HG02970 (cell line): ENCODE measurements around the gene ZNF454.

ENCODE experiments used
- ATAC-seq: cut with Tn5 transposase; IDR thresholded peaks from one replicate; pipeline ENCODE4 v1.9.1; 2021; ENCODE audit warnings: mild to moderate bottlenecking, moderate library complexity, moderate number of reproducible peaks; ENCODE audit not compliant: unreplicated experiment, low FRiP score

Gene ZNF454

DNA sequence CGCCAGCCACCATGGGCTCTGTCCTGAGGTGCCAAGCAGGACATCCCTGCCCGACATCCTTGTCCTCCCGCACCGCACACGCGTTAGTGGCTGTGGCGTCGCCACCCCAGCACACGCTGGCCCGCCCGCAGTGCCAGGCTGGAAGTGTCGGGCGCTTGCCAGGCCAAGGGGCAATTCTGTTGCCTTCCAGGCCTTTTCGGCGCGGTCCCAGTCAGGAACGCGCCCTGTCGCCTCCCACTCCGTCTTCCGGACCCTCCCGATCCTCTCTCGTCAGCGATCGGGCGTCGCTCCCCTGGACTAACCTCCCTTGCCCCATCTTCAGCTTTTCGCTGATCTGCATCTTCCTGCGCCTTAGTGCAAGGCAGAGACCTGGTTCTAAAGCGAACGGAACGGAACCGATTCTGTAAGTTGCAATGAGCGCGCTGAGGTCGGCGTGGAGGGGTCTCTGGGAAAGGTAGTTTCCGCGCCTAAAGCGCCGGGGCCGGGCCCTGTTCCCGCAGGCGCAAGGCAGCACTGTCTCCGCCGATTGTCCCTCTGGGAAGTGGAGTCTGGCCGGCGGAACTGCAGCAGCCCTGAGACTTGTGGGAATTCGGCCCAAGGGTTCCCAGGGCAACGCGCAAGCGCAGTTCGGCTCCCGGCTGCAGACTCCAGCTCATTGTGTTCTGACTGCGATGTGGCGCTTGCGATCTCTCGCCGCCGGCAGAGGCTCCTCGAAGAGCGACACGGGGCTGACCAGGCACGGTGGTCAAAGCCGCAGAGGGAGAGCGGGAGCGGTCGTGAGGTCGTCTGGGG, at the start of gene ZNF454:
Gene ZNF454 (plus strand): TSS at position 630 of the 792 bp plus-strand sequence. CDS start 1,594 bp downstream, outside the sequence.
- ATAC-seq, result no peak

GRCh38 chr5:178895615-178896571, 45.1 kb upstream of the ZNF454 start, which contains the start of gene ZFP2:
ZFP2 (plus strand) TSS chr5:178895913; CDS start chr5:178931314, 35,401 bp downstream.
- ATAC-seq, result no peak

DNA sequence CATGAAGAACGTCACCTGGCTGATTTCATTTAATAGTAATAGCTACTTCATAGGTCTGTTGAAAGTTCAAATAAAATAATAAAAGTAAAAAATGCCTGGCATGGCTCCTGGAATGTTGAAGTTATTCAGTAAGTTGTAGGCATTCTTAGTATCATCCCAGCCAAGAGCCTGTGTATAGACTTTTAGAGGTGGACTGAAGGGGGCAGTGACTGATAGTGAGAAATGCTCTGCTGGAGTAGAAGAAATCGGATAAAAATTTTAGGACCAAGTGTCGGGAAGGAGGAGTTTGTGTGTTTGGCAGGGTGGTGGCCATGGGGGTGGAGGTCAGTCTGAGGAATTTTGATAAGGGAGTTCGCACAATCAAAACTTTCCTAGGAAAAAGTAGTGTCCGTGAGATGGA, 41.7 kb upstream of the ZNF454 start:
- no peak for ATAC-seq

DNA sequence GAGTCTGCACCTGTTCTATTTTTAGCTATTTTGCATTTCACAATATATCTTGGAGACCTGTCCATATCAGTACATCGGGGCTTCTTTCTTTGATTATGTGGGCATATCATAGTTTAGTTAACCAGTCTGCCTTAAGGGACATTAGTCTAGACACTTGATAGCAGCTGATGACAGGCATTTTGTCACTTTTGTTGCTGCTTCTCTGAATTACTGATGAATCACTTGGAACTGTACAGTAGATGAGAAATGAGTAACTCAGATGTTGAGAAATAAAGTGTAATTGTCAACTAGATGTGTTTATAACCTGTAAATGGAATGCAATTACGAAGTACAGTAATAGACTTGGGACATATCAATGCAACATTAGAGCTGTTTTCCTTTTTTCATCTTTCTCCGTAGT, 38.1 kb upstream of the ZNF454 start:
- ATAC-seq, result no peak

GRCh38 chr5:178931846-178932760, 8.9 kb upstream of the ZNF454 start:
- ATAC-seq, result no peak

DNA sequence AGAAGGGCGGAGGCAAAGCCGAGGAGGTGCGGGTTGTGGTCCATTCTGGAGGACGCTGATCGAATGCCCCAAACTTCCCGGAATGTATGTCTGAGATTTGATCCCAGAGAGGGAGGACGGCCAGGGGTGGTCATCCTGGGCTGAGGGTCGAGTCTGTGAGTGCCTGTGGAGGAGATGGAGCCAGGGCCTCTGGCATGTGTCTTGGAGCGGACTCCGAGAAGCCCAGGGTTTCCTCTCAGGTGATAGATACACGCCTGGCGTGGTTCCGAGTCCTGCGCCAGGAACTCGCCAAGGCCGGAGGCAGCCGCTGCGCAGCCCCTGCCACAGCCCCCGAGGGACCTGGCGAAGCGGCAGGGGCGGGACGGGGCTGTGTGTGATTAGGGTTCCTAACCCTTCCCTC, 363 bp downstream of the ZNF454 start:
- ATAC-seq, result no peak

DNA sequence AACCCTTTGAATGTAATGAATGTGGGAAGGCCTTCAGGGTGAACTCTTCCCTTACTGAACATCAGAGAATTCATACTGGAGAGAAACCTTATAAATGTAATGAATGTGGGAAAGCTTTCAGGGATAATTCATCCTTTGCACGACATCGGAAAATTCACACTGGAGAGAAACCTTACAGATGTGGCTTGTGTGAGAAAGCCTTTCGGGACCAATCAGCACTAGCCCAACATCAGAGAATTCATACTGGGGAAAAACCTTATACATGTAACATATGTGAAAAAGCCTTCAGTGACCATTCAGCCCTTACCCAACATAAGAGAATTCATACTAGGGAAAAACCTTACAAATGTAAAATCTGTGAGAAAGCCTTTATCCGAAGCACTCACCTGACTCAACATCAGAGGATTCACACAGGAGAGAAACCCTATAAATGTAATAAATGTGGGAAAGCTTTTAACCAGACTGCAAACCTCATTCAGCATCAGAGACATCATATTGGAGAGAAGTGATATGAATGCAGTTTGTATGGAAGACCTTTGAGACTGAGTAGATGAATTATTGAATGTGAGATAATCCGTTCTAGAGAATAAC, 24.6 kb downstream of the ZNF454 start:
- ATAC-seq, result no peak

DNA sequence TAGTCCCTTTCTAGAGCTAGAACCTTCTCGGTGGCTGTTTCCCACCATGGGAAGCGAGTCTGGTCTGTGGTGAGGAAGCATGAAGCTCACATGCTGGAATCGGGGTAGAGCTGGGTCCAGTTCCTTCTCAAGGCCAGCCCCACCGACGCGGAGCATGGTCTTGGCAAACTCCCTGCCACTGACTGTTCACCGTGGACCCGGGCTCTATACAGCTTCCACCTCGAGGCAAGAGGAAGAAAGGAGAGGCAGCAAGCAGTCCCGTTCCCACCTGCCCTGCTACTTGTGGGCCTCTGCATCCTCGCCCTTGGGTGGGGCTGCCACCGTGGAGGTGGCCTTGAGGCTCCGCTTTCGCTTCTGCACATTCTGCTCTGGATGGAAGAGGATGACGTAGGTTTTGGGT, 40.4 kb downstream of the ZNF454 start:
- no peak for ATAC-seq

- ATAC-seq, result no peak
Measured at GRCh38 chr5:178982941-178983340, 41.9 kb downstream of the ZNF454 start.

- ATAC-seq, result no peak
Measured at GRCh38 chr5:178983728-178984127, 42.7 kb downstream of the ZNF454 start.

GRCh38 chr5:178984145-178985072, 43.4 kb downstream of the ZNF454 start:
- ATAC-seq, result no peak

- no peak for ATAC-seq
Measured at GRCh38 chr5:178986326-178986960, 45.4 kb downstream of the ZNF454 start.

DNA sequence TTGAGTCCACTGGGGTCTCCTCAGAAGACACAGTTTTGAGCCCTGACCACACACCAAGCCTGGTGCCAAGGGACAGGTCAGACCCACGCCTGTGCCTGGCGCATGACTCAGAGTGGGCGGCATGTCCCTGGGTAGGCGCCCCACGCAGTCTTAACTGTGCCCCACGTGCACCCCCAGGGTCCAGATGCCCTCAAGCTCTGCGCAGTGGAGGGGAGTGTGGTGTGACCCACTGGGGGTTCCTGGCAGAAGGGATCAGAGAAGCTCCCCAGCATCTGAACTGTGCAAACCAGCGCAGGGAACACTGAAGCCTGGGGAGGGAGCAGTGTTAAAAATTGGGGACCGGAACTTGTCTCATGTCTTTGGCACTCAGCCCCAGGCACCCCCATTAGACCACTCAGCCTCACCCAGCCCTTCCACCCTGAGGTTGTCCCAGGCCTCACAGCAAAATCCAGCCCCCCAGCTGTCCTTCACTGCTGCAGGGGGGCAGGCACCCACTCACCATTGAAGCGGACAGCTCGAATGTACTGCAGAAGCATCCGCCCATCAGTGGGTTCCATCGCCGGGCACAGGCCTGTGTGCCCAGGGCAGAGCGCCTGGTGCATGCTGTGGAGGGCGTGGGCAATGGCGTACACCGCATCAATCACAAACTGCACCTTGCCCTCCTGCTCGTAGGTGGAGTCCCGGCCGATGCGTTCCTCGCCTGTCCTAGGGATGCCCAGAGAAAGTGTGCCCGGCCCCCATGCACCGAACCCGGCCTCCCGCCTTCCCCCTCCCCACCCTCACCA, 47.6 kb downstream of the ZNF454 start:
- ATAC-seq, result no peak

DNA sequence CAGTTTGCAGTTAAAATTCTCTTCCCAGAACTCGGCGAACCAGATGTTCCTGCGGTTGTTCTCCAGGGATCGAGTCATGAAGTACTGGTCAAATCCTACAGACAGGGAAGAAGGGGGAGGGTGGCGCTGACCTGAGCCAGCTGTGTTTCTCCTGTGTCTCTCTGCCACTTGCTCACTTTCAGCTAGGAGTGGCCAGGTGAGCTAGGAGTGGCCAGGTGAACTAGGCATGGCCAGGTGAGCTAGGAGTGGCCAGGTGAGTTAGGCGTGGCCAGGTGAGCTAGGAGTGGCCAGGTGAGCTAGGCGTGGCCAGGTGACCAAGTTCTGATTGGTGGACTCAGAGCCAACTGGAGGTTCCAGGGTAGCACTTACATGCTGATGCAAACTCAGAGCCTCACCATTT, 48.3 kb downstream of the ZNF454 start:
- ATAC-seq, result no peak

GRCh38 chr5:178990491-178990890, 49.5 kb downstream of the ZNF454 start:
- ATAC-seq, result no peak

GRCh38 chr5:178991190-178992145, 50.5 kb downstream of the ZNF454 start:
- no peak for ATAC-seq
